GM19025 (cell line): ENCODE results near the gene TRAPPC10.

Source experiments
- ATAC-seq: cut with Tn5 transposase; IDR thresholded peaks from one replicate; pipeline ENCODE4 v1.9.1; 2021; ENCODE audit warnings: mild to moderate bottlenecking, low read depth, moderate library complexity; ENCODE audit not compliant: unreplicated experiment

TRAPPC10 gene

DNA sequence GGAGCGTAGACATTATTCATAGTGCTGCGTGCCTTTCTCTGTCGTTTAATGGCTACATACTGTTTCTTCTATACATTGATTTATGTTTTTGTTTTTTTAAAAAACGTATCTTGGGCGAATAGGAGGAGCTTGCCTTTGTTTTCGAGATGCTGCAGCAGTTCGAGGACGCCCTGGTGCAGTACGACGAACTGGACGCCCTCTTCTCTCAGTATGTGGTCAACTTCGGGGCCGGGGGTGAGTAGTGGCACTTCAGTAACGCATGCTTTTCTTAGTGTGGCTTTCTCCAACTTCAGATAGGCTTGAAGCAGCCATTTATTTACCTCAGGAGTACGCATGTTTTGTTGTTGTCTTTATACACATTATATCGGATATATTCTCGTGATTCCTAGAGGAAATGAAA, 46.9 kb downstream of the TRAPPC10 start:
- no peak for ATAC-seq

DNA sequence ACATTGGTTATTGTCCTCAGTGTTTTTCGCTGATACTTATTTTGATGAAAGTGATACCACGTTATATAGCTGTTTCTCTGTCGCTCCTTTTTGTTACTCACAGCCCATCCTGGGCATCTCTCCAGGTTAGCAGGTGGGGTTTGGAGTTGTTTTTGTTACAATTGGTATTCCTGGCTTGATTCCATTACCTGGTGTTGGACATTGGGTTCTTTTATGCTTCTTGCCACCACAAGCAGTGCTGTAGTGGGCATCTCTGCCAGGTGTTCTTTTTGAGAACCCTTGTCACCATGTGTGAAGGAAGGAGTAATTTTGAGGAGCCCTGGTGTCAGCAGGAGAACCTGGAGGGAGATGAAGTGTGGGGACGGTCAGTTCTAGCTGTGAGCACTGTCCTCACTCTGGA, 47.6 kb downstream of the TRAPPC10 start:
- no peak for ATAC-seq

DNA sequence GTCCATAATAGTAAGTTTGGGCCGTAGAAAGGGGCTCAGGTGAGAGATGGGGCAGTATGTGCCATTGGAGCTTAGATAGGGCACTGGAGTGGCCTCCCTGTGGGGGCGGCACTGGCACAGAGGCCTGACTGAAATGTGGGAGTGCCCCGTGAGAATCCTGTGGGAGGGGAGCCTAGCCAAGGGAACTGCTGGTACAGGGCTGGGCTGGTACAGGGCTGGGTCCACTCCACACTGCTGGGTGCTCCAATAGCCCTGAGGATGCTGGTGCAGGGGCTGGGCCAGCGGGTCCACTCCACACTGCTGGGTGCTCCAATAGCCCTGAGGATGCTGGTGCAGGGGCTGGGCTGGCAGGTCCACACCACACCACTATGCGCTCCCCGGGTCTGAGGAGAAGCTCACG, 50.3 kb downstream of the TRAPPC10 start:
- no peak for ATAC-seq

DNA sequence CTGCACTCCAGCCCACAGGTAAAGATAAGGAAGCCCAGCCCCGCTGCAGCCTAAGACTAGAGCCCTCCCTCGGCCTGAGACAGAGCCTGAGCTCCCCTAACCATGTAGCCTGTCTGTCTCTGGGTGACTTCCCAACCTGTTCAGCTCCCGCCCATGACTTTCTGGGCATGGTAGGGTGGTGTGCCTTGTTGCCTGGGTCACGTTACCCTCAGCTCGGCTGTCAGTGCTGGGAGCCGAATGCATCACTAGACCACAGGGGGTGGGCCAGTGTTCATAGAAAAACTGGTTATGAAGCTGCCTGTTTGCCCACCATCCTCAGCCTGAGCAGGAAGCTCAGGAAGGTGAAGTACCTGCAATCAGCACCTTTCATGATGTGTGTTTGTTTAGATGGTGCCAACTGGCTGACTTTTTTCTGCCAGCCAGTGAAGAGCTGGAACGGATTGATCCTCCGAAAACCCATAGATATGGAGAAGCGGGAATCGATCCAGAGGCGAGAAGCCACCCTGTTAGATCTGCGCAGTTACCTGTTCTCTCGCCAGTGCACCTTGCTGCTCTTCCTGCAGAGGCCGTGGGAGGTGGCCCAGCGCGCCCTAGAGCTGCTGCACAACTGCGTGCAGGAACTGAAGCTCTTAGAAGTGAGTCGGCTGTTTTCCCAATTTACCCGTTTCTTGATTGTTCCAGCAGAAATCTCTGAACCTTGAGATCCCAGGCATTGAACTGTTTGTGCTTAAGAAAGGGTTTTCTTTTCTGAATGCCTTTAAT, 51.2 kb downstream of the TRAPPC10 start:
- ATAC-seq, result no peak

DNA sequence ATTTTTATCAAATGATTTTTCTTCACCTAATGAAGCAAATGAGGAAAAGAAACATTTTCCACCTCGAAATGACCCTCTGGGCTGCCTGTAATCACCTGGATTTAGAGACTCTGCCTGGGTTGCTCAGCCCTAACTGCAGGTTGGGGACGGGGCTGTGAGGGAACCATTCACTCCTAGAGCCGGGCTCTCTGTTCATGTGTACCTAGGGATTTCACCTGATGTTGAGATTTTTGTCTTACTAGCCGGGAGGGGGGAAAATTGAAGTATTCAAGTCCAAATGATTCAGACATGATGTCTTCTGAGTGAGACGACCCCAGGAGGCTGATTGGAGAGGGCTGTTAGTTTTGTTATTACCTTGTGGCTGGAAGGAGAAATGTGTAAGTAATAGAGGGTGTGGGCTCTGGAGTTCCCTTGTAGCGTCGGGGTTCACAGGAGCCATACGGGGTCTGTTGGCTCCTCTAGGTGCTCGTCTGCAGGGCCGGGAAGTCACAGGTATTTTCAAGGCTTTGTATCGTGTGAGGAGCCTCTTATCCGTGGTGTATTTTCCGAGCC, 52.8 kb downstream of the TRAPPC10 start:
- no peak for ATAC-seq

DNA sequence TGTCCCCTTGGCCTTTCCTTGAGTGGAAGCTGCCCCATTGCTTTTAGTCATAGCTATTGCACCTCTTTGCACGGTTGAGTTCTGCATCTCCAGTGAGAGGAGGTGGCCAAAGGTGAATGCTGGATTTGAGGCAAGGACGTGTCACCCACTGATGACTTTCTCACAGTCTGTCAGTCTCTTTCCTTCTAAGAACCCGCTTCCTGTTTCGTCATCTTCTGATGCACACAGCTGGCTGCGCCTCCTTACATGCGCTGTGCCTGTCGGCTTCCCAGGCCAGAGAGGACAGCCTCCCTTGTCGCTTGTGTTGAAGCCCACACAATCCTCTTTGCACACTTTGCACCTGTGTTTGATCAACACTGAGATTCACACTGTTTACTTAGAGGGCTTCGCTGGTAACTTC, 53.3 kb downstream of the TRAPPC10 start:
- peak; percentile 61 for ATAC-seq

DNA sequence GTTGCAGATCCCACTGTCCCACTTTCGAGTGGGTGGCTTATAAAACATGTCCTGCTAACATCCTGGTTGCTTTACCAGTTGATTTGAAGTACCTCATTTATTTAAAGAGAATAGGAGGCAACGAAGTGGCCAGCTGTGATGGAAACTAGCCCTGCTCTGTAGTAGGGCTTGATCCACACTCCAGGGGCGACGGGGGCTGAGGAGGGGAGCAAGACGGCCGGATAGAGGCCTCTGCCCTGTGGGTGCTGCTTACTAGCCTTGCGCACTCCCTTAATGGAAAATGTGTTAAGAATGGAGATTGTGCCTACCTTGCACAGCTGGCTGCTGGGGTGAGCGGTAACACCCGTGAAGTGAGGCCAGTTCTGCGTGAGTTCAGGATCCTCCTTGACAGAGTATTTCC, 54.0 kb downstream of the TRAPPC10 start:
- ATAC-seq, result no peak

DNA sequence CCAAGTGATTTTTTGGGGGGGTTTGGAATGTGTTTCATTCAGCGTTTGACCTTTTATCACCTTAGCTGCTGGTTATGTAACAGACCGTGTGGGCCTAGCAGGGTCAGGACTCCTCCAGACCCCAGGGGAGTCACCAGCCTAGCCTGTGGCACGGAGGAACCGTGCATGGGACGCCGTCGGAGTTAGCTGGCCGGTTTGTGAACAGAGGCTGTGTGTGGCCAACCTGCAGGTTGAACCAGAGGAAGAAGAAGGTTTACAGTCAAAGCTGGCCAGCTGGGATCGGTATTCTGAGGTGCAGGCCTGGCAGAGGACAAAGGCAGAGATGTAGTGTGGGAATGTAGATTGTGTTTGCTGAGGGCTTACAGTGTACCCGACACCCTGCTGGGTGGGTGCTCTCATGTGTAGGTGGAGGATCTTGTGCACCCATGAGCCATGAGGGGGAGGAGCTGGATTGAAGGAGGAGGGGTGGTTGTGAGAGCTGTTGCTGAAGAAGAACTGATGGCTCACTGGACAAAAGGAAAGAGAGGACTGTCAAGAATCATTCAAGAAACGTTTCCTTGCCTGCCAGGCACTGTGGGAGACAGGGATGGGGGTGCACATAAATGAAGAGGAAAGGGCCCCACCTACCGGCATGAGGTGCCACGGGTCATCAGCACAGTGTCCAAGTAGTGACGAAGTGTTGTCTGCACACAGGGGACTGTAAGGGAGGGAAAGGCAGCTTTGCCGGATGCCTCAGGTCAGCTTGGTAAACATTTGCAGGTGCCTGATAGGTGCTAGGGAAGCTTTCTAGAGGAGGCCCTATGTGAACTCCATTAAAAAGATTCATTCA, 55.1 kb downstream of the TRAPPC10 start:
- ATAC-seq, result no peak

DNA sequence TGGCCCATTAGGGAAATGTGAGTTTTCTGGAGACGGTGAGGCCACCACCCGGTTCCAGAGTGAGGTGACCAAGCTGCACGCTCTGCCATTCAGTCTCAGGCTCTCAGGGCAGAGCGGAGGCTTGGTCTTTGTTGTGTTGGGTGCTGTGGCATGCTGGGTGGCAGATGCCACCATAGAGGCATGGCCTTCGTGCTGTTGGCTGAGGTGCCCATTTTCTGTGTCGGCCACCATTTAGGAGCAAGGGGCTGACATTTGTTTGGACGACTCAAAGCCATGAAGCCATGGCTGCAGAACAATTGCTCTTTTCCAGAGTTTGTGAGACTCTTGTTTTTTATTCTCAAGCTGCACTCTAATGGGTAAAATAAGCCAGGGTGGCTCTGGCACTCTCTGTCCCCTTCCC, 58.3 kb downstream of the TRAPPC10 start:
- ATAC-seq, result no peak

DNA sequence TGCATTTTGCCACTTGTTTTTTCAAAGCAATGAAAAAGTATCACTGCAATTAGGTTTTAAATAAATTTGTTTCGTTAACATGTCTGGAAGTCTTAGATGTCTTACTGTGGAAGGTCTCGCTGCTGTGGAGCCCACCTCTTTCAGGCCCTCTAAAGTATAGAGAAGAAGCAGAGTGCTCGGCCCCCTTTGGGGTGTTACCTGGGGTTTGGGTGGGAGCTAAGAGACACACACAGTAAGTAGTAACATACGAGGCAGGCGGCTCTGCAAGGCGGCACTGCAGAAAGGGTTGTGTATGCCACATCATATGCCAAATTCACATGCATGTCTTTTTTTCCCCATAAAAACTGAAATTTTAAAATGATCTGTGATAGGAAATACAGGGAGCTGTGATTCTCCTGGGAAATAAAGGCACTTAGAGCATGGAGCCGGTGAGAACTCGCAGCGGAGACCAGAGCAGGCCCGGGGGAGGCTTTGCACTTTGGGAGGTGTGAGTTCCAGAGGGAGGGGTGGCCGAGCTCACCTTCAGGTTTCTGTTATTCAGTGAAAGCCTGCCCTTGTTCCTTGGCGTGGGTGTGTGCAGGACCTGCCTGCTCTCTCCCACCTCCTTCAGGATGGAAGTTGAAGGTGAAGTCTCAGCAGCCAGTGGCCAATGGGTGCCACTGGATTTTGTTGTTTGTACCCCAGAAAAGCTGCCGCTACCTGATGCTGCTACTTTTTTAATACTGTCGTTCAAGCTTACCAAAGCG, 59.4 kb downstream of the TRAPPC10 start:
- ATAC-seq, result no peak

DNA sequence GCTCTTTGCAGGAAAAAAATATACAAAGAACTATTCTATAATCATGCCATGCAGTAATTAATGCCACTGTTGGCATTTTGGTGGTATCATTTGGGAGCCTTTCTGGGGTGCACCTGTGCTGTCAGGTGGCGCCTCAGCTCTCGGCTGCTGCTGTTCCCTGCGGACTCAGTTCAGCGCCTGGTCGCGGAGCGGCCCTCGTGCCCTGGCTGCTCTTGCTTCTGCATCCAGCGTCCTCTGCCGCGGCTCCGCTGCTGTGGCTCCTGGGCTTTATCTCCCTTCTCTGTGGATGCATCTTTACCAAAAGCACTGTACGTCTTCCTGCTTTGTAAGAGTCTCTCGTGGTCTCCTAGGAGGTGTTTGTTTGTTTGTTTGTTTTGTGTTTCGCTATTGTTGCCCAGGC, 60.0 kb downstream of the TRAPPC10 start:
- ATAC-seq, result no peak

DNA sequence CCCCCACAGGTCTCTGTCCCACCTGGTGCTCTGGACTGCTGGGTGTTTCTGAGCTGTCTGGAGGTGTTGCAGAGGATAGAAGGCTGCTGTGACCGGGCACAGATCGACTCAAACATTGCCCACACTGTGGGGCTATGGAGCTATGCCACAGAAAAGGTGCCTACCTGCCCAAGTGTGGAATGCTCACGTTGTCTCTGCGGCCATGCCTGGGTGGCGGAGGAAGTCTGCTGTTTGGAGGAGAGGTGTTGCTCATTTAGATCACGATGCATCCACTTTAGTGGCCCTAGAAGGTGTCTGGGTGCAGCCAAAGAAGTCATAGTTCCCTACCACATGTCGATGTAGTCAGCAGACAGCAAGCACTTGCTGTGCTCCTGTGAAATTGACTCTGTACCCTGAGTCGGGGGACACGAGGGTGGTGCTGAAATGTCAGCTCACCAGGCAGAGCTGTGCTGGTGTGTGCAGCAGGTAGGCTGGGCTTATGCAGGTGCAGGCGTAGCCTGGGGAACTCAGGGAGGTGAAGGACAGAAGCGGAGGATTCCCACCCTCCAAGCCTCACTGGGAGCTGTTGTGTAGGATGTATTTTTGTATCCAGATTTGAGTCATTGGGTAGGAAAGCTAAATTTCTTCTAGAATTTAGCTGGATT, 62.3 kb downstream of the TRAPPC10 start:
- no peak for ATAC-seq

DNA sequence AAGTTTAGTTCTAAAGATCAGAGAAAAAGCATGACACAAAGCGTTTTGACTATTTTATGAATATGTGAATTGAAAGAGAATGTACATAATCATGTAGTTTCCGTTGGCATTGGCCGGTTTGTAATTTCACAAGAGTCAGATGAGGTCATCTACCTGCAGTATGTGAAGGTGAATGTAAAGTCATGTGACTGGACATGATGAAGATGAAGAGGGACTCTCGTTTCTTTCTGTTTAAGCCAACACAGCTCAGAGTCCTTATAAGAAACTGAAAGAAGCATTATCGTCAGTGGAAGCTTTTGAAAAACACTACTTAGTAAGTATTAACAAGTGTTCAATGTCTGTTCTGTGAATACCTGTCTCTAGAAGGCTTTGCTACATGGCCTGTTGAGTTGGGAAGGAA, 64.2 kb downstream of the TRAPPC10 start:
- no peak for ATAC-seq

DNA sequence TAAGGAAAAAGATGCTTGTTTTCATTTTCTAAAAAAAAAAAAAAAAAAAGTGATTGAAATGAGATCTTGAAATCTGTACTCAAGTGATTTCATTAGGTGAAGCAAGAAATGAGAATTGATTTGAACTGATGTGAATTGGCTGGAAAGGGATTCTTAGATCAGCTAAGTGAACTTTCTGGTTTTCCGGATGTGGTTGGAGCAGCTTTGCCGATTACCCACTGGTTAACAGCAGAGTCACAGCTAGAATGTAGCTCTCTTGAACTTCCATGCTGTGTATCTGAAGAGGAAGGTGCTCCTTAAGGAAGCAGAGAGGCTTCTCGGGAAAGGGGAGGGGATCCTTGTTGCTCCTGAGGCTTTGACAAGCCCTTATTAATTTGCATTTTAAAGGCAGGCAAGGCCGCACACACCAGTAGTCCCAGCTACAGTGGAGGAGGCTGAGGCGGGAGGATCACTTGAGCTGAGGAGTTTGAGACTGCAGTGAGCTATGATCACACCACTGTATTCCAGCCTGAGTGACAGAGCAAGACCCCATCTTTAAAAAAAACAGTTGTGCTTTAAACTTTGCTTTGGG, 66.4 kb downstream of the TRAPPC10 start:
- ATAC-seq, result no peak

DNA sequence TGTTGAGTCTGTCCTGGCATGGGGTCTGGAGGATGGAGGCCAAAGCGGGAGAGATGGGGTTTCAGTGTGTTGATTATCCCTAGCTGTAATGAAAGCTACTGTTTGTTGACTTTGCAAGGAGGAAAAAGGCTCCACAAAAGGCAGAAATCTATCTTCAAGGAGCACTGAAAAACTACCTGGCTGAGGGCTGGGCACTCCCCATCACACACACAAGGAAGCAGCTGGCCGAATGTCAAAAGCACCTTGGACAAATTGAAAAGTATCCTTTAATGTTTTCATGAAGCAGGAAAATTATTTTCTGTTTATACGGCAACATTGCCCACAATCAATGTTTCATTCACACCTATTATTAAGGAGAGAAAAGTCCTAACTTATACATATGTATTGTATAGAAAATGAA, 67.3 kb downstream of the TRAPPC10 start:
- no peak for ATAC-seq

DNA sequence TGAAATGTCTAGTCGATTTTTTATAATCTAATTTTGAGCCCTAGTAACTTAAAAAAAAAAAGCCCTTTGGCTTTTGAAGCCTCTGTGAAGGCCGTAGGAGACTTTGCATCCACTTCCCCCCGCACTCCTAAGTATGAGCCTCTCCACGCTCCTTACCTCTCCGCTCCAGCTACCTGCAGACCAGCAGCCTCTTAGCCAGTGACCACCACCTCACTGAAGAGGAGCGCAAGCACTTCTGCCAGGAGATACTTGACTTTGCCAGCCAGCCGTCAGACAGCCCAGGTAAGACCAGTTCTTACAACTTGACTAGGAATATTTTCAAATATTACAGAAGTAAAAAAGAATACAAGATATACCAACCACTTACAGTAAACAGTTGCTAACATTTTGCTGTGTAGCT, 67.7 kb downstream of the TRAPPC10 start:
- no peak for ATAC-seq

DNA sequence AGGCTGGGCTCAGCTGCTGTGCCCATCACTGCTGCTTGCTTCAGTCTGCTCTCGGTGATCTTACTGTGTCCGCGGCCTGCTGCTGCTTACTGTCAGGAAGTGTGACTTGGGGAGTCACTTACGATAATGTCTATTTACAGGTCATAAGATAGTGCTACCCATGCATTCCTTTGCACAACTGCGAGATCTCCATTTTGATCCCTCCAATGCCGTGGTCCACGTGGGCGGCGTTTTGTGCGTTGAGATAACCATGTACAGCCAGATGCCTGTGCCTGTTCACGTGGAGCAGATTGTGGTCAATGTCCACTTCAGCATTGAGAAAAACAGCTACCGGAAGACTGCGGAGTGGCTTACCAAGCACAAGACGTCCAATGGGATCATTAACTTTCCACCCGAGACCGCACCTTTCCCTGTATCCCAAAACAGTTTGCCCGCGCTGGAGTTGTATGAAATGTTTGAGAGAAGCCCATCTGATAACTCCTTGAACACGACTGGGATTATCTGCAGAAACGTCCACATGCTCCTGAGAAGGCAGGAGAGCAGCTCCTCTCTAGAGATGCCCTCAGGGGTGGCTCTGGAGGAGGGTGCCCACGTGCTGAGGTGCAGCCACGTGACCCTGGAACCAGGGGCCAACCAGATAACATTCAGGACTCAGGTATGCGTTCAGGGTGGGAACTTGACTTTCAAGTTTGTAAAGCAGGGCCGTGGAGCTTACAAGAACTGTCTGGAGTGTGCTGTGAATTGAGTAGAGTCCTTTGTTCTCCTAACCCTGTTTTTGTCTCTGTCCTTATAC, 70.7 kb downstream of the TRAPPC10 start:
- ATAC-seq, result no peak

DNA sequence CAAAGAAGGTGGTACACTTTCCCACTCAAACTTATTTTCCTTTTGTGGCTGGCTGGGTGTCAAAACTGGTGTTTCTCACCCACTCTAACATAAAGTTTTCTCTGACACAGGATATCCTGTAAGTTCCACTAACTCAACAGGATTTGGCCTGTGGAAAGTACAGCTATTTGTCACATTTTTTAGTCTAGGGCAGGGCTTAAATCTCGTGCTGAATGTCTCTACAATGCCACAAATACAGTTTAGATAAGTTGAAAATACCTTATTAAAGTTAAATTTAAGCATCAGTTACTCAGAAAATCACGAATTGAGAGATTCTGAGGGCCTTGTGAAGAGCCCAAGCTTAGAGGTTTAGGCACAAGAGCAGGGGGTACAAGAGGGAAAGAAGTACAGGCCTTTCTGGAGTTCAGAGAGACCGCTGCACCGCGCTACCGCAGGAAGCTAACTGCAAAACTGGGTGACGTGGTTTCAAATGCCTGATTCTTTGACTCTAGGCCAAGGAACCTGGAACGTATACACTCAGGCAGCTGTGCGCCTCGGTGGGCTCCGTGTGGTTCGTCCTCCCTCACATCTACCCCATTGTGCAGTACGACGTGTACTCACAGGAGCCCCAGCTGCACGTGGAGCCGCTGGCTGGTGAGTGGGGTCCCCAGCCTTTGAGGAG, 71.7 kb downstream of the TRAPPC10 start:
- ATAC-seq, result no peak
